Endothelial cell (in vitro differentiated cells): ENCODE results near the gene CDH6. TPM values are rescaled to one million over a fixed set of nuclear protein-coding genes. Genes with fewer than 3 reads are reported as not detected.

ENCODE experiments used
- DNase-seq: peaks from one replicate; pipeline ENCODE4 v3.0.0; 2021; ENCODE audit warnings: low spot score
- H3K27ac Mint-ChIP-seq: one replicate; pipeline ENCODE4 v1.8.0; 2021; ENCODE audit warnings: mixed read lengths, inconsistent platforms; ENCODE audit not compliant: unreplicated experiment
- H3K27me3 Mint-ChIP-seq: one replicate; pipeline ENCODE4 v1.8.0; 2021; ENCODE audit warnings: mild to moderate bottlenecking, moderate library complexity, mixed read lengths, inconsistent platforms; ENCODE audit not compliant: unreplicated experiment
- H3K36me3 Mint-ChIP-seq: one replicate; pipeline ENCODE4 v1.8.0; 2021; ENCODE audit warnings: mild to moderate bottlenecking, low read depth, mixed read lengths, inconsistent platforms; ENCODE audit not compliant: unreplicated experiment
- H3K4me1 Mint-ChIP-seq: one replicate; pipeline ENCODE4 v1.8.0; 2021; ENCODE audit warnings: mild to moderate bottlenecking, mixed read lengths, inconsistent platforms; ENCODE audit not compliant: unreplicated experiment
- H3K4me3 Mint-ChIP-seq: one replicate; pipeline ENCODE4 v1.8.0; 2021; ENCODE audit warnings: mild to moderate bottlenecking, mixed read lengths, inconsistent platforms; ENCODE audit not compliant: unreplicated experiment
- H3K9me3 Mint-ChIP-seq: one replicate; pipeline ENCODE4 v1.8.0; 2021; ENCODE audit warnings: mixed read lengths, inconsistent platforms; ENCODE audit not compliant: unreplicated experiment
- total RNA-seq: library from RNA; stranded (reverse); fragmentation: NEBNext Ultra II Directional; extraction: Animal tissue kit (Norgen Biotek cat#: 25700); gene quantifications from one replicate; pipeline ENCODE4 v1.2.1, GENCODE V29; 2021; ENCODE audit not compliant: unreplicated experiment
- TF ChIP-seq, protein P1 (sequence below): fragments of 200-600 bp; sonication (generic); IDR thresholded peaks from one replicate; pipeline ENCODE4 v1.5.0; 2021; ENCODE audit warnings: antibody characterized with exemption; ENCODE audit not compliant: unreplicated experiment

The CDH6 gene
- total RNA-seq, 1 donor from 2014 or later, result 0.15 TPM

- TF ChIP-seq, protein P1, sequence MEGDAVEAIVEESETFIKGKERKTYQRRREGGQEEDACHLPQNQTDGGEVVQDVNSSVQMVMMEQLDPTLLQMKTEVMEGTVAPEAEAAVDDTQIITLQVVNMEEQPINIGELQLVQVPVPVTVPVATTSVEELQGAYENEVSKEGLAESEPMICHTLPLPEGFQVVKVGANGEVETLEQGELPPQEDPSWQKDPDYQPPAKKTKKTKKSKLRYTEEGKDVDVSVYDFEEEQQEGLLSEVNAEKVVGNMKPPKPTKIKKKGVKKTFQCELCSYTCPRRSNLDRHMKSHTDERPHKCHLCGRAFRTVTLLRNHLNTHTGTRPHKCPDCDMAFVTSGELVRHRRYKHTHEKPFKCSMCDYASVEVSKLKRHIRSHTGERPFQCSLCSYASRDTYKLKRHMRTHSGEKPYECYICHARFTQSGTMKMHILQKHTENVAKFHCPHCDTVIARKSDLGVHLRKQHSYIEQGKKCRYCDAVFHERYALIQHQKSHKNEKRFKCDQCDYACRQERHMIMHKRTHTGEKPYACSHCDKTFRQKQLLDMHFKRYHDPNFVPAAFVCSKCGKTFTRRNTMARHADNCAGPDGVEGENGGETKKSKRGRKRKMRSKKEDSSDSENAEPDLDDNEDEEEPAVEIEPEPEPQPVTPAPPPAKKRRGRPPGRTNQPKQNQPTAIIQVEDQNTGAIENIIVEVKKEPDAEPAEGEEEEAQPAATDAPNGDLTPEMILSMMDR, result no peak
- no peak for DNase-seq
- H3K9me3 Mint-ChIP-seq, result no peaks in the 10 kb centered on the region
- H3K4me3 Mint-ChIP-seq, result no peak overlapping the region
- peaks cover 6% of the 10 kb centered on the region for H3K4me1 Mint-ChIP-seq
- H3K27ac Mint-ChIP-seq, result no peak overlapping the region
- H3K36me3 Mint-ChIP-seq, result no peaks in the 10 kb centered on the region
- H3K27me3 Mint-ChIP-seq, result no peaks in the 10 kb centered on the region
Observed at GRCh38 chr5:31375999-31376720, 182.7 kb downstream of the CDH6 start.

DNA sequence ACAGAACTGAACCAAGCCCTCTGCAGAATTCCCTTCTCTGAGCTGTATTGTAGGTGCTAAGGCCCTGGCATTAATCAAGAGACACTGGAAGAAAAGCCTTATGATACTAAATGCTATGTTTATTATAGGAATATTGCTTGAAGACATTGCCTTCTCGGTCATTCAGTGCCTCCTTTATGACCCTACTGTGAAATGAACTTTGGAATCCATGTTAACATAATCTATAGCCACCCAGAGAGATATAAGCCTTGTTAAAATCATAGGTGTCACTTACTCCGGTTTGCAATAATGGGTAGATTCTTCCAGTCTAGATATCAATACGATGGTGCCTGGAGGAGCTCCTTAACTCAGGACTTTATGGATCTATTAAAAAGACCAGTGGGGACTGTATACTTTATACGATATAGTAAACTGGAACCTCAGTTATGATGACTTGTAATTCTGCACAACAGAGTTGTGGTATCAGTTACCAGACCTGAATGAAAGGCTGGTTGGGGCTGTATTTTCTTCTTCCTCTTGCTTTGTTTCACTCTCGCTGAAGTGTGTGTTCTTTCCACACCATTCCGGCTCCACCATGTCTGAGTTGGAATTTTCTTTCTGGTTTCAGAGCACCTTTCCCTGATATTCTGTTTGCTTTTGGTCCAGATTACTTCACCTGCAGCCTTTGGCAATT lies 183.9 kb downstream of the CDH6 start:
- Mint-ChIP-seq H3K4me3 (no peak overlapping the region), H3K4me1 (peaks cover 14% of the 10 kb centered on the region), H3K36me3 (no peaks in the 10 kb centered on the region), H3K27ac (no peak overlapping the region), H3K27me3 (peaks cover 2% of the 10 kb centered on the region), H3K9me3 (no peaks in the 10 kb centered on the region)
- TF ChIP-seq, protein P1, result no peak
- DNase-seq, result no peak

GRCh38 chr5:31378136-31378535 lies 184.7 kb downstream of the CDH6 start:
- Mint-ChIP-seq H3K4me3 (no peak overlapping the region), H3K27ac (no peak overlapping the region), H3K4me1 (peaks cover 20% of the 10 kb centered on the region), H3K36me3 (no peaks in the 10 kb centered on the region), H3K9me3 (no peaks in the 10 kb centered on the region), H3K27me3 (peaks cover 2% of the 10 kb centered on the region)
- no peak for DNase-seq
- TF ChIP-seq, protein P1, result no peak
